B cell (primary cell): ENCODE results near the gene NSD1. TPM values are rescaled to one million over a fixed set of nuclear protein-coding genes. Genes with fewer than 3 reads are reported as not detected.
"Not testable (repeated sequence)": the region's sequence is repeated elsewhere in the genome, so short reads cannot be mapped to it uniquely, and the experiment has no call there.

ENCODE experiments used
- ATAC-seq: fragments of 200-7000 bp; cut with Tn5 transposase; one replicate; pipeline ENCODE4 v1.10.0; 2021; ENCODE audit warnings: low read depth, mild to moderate bottlenecking, moderate number of reproducible peaks, moderate library complexity
- CTCF ChIA-PET: fragments of 350-600 bp; sonication (Branson Sonifier 250); formaldehyde crosslinking; loops from one replicate; lab custom pipeline; 2021; ENCODE audit warnings: antibody characterized with exemption, inconsistent platforms; lab: Charles Lee
- POLR2A ChIA-PET: fragments of 350-600 bp; sonication (Branson Sonifier 250); formaldehyde crosslinking; loops from one replicate; lab custom pipeline; 2021; ENCODE audit warnings: antibody characterized with exemption; lab: Charles Lee
- DNase-seq: peaks from one replicate; pipeline ENCODE4 v3.0.0; 2013
- H2AFZ ChIP-seq: 2 replicates; pipeline ENCODE4 v1.6.1; 2012; ENCODE audit warnings: mild to moderate bottlenecking, low read depth, low read length; ENCODE audit not compliant: insufficient read depth, poor library complexity, severe bottlenecking
- H3K27ac ChIP-seq, 2 donors: 1 replicate in 1 of 2; 2 replicates in 1 of 2; pipeline ENCODE4 v1.5.1; 2012 to 2013; ENCODE audit warnings: low read length in 2 of 2, mild to moderate bottlenecking in 2 of 2, moderate library complexity in 1 of 2
- H3K27me3 ChIP-seq, 4 experiments: fragments of 200-600 bp in 1 of 4; sonication (generic) in 1 of 4; replicated peaks in 1 of 4; 1 replicate in 2 of 4; 2 replicates in 2 of 4; pipeline versions ENCODE4 v1.6.1 to v1.7.0; 2013 to 2016; ENCODE audit warnings: low read length in 3 of 4, mild to moderate bottlenecking in 2 of 4, mixed read lengths in 1 of 4, moderate library complexity in 1 of 4; ENCODE audit not compliant: insufficient read depth in 4 of 4, control insufficient read depth in 3 of 4; ENCODE audit errors: control extremely low read depth in 1 of 4
- H3K36me3 ChIP-seq, 2 experiments: replicated peaks in 1 of 2; 1 replicate in 1 of 2; 2 replicates in 1 of 2; pipeline versions ENCODE4 v1.6.1 to v1.7.1; 2013; ENCODE audit warnings: low read length in 1 of 2; ENCODE audit not compliant: insufficient read depth in 2 of 2, control insufficient read depth in 1 of 2; ENCODE audit errors: control extremely low read depth in 1 of 2, extremely low read depth in 1 of 2
- H3K4me1 ChIP-seq, 2 donors: fragments of 200-600 bp in 1 of 2; sonication (generic) in 1 of 2; 1 replicate in 1 of 2; 2 replicates in 1 of 2; pipeline versions ENCODE4 v1.5.1 to v1.6.1; 2013 to 2017; ENCODE audit warnings: low read length in 2 of 2; ENCODE audit not compliant: control insufficient read depth in 2 of 2, insufficient read depth in 2 of 2
- H3K4me2 ChIP-seq: replicated peaks from 2 replicates; pipeline ENCODE3; 2012; ENCODE audit warnings: mild to moderate bottlenecking, low read depth, low read length; ENCODE audit not compliant: poor library complexity, severe bottlenecking
- H3K4me3 ChIP-seq, 5 experiments: fragments of 200-600 bp in 1 of 5; sonication (generic) in 1 of 5; 1 replicate in 3 of 5; 2 replicates in 2 of 5; pipeline versions ENCODE4 v1.5.1 to v1.7.0; 2011 to 2016; ENCODE audit warnings: low read length in 4 of 5, mild to moderate bottlenecking in 4 of 5, low read depth in 2 of 5, control low read depth in 1 of 5, moderate library complexity in 1 of 5; ENCODE audit not compliant: insufficient read depth in 1 of 5; ENCODE audit errors: control extremely low read depth in 1 of 5, extremely low read depth in 1 of 5
- H3K79me2 ChIP-seq: fragments of 200-600 bp; sonication (generic); one replicate; pipeline ENCODE4 v1.6.0; 2016; ENCODE audit warnings: low read length; ENCODE audit not compliant: control insufficient read depth, insufficient read depth
- H3K9ac ChIP-seq: fragments of 200-600 bp; sonication (generic); 2 replicates; pipeline ENCODE4 v1.6.1; 2017; ENCODE audit warnings: mild to moderate bottlenecking, low read length, moderate library complexity
- H3K9me3 ChIP-seq, 3 donors: one replicate each; pipeline versions ENCODE4 v1.6.1 to v1.7.1; 2013; ENCODE audit warnings: low read length in 2 of 3; ENCODE audit not compliant: control insufficient read depth in 2 of 3, insufficient read depth in 1 of 3; ENCODE audit errors: control extremely low read depth in 1 of 3
- H4K20me1 ChIP-seq: 2 replicates; pipeline ENCODE4 v1.6.0; 2012; ENCODE audit warnings: mild to moderate bottlenecking, low read length; ENCODE audit not compliant: insufficient read depth, control insufficient read depth, poor library complexity, severe bottlenecking
- H3K27ac Mint-ChIP-seq: one replicate; pipeline ENCODE4 v1.8.0; 2021; ENCODE audit warnings: mixed read lengths
- H3K27me3 Mint-ChIP-seq: one replicate; pipeline ENCODE4 v1.8.0; 2021; ENCODE audit warnings: mixed read lengths
- H3K4me1 Mint-ChIP-seq: one replicate; pipeline ENCODE4 v1.8.0; 2021; ENCODE audit warnings: mixed read lengths
- H3K4me3 Mint-ChIP-seq: one replicate; pipeline ENCODE4 v1.8.0; 2021; ENCODE audit warnings: mixed read lengths
- H3K9me3 Mint-ChIP-seq: one replicate; pipeline ENCODE4 v1.8.0; 2022; ENCODE audit warnings: mixed read lengths; ENCODE audit not compliant: insufficient read depth
- EZH2 ChIP-seq: IDR thresholded peaks from 2 replicates; pipeline ENCODE4 v1.6.1; 2012; ENCODE audit warnings: borderline replicate concordance, low read depth, mild to moderate bottlenecking, moderate library complexity, low read length; ENCODE audit not compliant: insufficient read depth, poor library complexity, severe bottlenecking
- WGBS: methylation state at CpG from one replicate; pipeline ENCODE4 v1.1.5; 2013; ENCODE audit warnings: missing lambda C conversion rate; ENCODE audit not compliant: insufficient coverage; 5-methylcytosine and 5-hydroxymethylcytosine counted together
- intact Hi-C: fragments of 100-400 bp; cut with micrococcal nuclease; formaldehyde crosslinking; loops from one replicate; pipeline ENCODE4 v1.10.0; 2022
- polyA plus RNA-seq: library from polyadenylated mRNA; depleted of rRNA; stranded (reverse); fragments of >200 nt; gene quantifications from 2 replicates; pipeline ENCODE4 v1.2.3, GENCODE V29; 2012
- total RNA-seq, 2 donors: library from RNA; stranded (reverse); fragments of 120-200 nt in 1 of 2; gene quantifications; 1 replicate in 1 of 2; 2 replicates in 1 of 2; pipeline versions ENCODE4 v1.2.3 to v1.2.4, GENCODE V29; 2013 to 2022
- TF ChIP-seq, protein P1 (sequence below): fragments of 200-600 bp; IDR thresholded peaks from one replicate; pipeline ENCODE4 v1.8.0; 2022; ENCODE audit warnings: antibody characterized with exemption, mild to moderate bottlenecking

The NSD1 gene
- total and polyA plus RNA-seq, 2 donors (not counting 1 experiment from before 2014, with no cell fraction given): 10.8 to 145 TPM

DNA sequence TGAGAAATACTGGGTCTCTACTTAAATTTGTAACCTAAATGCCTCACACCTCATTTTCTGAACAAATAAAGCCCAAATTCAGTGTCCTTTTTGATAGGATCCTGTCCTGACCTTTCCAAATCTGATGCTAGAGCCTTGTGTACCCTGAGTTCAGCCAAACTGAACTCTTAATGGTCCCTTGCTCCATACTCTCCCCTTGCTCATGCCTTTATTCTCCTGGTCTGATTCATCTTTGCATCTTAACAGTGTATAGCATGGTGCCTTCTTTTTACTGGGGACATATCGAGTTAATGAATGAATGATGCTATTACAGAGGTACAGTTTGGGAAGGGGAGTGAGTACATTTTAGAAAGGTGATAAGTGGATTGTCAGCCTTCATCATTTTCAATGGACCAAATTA lies 9.2 kb downstream of the NSD1 start:
- Mint-ChIP-seq H3K9me3 (no peaks in the 10 kb centered on the region), H3K27ac (no peak overlapping the region), H3K4me3 (no peak overlapping the region), H3K4me1 (peaks cover 30% of the 10 kb centered on the region), H3K27me3 (no peaks in the 10 kb centered on the region)
- H3K4me1 ChIP-seq: peaks cover 12 to 13% of the 10 kb centered on the region in 2 donors
- H3K79me2 ChIP-seq: peaks cover 100% of the 10 kb centered on the region
- H3K27ac ChIP-seq: no peak overlapping the region
- ATAC-seq (no peak), DNase-seq (no peak)
- ChIA-PET POLR2A (no interaction called here), CTCF (no interaction called here)
- no peak overlapping the region for H3K9ac ChIP-seq
- peaks cover 16 to 36% of the 10 kb centered on the region in 2 experiments for H3K36me3 ChIP-seq
- H4K20me1 ChIP-seq: peaks cover 56% of the 10 kb centered on the region
- no peak overlapping the region for H3K4me3 ChIP-seq
- intact Hi-C loops: no loop called here
- no peaks in the 10 kb centered on the region for H3K9me3 ChIP-seq
- no CpG with 5 or more reads among the region's 1 CpG for WGBS
- TF ChIP-seq, protein P1, sequence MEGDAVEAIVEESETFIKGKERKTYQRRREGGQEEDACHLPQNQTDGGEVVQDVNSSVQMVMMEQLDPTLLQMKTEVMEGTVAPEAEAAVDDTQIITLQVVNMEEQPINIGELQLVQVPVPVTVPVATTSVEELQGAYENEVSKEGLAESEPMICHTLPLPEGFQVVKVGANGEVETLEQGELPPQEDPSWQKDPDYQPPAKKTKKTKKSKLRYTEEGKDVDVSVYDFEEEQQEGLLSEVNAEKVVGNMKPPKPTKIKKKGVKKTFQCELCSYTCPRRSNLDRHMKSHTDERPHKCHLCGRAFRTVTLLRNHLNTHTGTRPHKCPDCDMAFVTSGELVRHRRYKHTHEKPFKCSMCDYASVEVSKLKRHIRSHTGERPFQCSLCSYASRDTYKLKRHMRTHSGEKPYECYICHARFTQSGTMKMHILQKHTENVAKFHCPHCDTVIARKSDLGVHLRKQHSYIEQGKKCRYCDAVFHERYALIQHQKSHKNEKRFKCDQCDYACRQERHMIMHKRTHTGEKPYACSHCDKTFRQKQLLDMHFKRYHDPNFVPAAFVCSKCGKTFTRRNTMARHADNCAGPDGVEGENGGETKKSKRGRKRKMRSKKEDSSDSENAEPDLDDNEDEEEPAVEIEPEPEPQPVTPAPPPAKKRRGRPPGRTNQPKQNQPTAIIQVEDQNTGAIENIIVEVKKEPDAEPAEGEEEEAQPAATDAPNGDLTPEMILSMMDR: no peak
- no peak for TF ChIP-seq EZH2
- no peak overlapping the region for H2AFZ ChIP-seq
- no peaks in the 10 kb centered on the region for H3K27me3 ChIP-seq
- H3K4me2 ChIP-seq: no peak overlapping the region

DNA sequence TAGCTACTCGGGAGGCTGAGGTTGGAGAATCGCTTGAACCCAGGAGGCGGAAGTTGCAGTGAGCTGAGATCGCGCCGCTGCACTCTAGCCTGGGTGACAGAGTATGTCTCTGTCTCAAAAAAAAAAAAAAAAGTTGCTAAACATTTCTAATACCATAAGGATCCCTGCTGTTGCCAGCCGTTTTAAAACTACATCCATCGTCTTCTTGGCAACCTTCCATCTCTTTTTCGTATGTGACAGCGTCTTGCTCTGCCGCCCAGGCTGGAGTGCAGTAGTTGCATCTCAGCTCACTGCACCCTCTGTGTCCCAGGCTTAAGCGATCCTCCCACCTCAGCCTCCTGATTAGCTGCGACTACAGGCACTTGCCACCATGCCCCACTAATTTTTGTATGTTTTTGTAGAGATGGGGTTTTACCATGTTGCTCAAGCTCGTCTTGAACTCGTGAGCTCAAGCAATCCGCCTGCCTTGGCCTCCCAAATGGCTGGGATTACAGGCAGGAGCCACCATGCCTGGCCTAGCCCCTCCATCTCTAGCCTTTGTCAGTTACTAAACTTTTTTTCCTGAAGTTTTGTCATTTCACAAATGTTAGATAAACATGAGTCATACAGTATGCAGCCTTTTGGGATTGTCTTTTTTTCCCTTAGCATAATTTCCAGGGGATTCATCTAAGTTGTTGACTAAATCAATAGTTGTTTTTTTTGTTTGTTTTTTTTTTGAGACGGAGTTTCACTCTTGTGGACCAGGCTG lies 13.5 kb downstream of the NSD1 start:
- peak overlapping the region; percentile 3 for H3K27ac Mint-ChIP-seq
- Histone ChIP-seq H3K27me3 (no peaks in the 10 kb centered on the region), H3K4me3 (no peak overlapping the region), H3K36me3 (peaks cover 9 to 44% of the 10 kb centered on the region in 2 experiments), H3K27ac (no peak overlapping the region), H3K4me2 (no peak overlapping the region), H3K4me1 (peaks cover 3 to 4% of the 10 kb centered on the region in 2 donors), H3K9ac (no peak overlapping the region), H2AFZ (no peak overlapping the region), H4K20me1 (peaks cover 34% of the 10 kb centered on the region), H3K79me2 (peaks cover 99% of the 10 kb centered on the region), H3K9me3 (no peaks in the 10 kb centered on the region)
- H3K4me1 Mint-ChIP-seq: peaks cover 11% of the 10 kb centered on the region
- DNase-seq: no peak
- no peaks in the 10 kb centered on the region for H3K9me3 Mint-ChIP-seq
- ChIA-PET POLR2A (no interaction called here), CTCF (no interaction called here)
- ATAC-seq: no peak
- no peak overlapping the region for H3K4me3 Mint-ChIP-seq
- no peak for TF ChIP-seq EZH2
- TF ChIP-seq, protein P1: no peak
- WGBS: 98% methylated on average over 14 of the region's 17 CpGs
- H3K27me3 Mint-ChIP-seq: no peaks in the 10 kb centered on the region
- intact Hi-C loops: no loop called here

DNA sequence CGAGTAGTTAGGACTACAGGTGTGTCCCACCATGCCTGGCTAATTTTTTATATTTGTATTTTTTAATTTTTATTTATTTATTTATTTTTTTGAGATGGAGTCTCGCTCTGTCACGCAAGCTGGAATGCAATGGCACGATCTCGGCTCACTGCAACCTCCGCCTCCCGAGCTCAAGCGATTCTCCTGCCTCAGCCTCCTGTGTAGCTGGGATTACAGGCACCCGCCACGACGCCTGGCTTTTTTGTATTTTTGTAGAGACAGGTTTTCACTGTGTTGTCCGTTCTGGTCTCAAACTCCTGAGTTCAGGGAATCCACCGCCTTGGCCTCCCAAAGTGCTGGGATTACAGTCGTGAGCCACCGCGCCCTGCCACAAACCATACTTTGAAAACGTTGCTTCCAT lies 16.5 kb downstream of the NSD1 start:
- H2AFZ ChIP-seq, H3K27me3 ChIP-seq, H3K4me3 ChIP-seq, H3K27ac Mint-ChIP-seq, POLR2A ChIA-PET, H3K4me2 ChIP-seq, ATAC-seq, H3K9ac ChIP-seq, H3K4me3 Mint-ChIP-seq, H3K4me1 ChIP-seq, H3K27ac ChIP-seq, H3K27me3 Mint-ChIP-seq, H3K4me1 Mint-ChIP-seq, H3K9me3 Mint-ChIP-seq, H3K9me3 ChIP-seq, intact Hi-C loops, DNase-seq, CTCF ChIA-PET: not testable (repeated sequence)
- Histone ChIP-seq H4K20me1 (peaks cover 21% of the 10 kb centered on the region), H3K79me2 (peaks cover 98% of the 10 kb centered on the region), H3K36me3 (peaks cover 5 to 37% of the 10 kb centered on the region in 2 experiments)
- 100% methylated on average over 6 of the region's 17 CpGs for WGBS
